ENCODE data around the gene DET1.

GRCh38 chr15:88537591-88538317, 8.7 kb downstream of the DET1 start:
- TF ChIP-seq CTCF (IDR thresholded peaks at IDR 0.05): no peak
- no peak for TF ChIP-seq POLR2A (IDR thresholded peaks at IDR 0.05; ENCODE audit: low read depth)
- TF ChIP-seq POLR2AphosphoS5 (IDR thresholded peaks at IDR 0.05): no peak
